22Rv1 (cell line): ENCODE results near the gene MYRIP.

Experiments used
- CTCF ChIP-seq: fragments of 450-650 bp; IDR thresholded peaks from 2 replicates; pipeline ENCODE4 v1.5.1; 2017; ENCODE audit warnings: mild to moderate bottlenecking
- ZFX ChIP-seq: fragments of 450-650 bp; IDR thresholded peaks from 2 replicates; pipeline ENCODE4 v1.6.1; 2017; ENCODE audit warnings: antibody characterized with exemption, borderline replicate concordance

GRCh38 chr3:39781632-39782031 is 27.8 kb upstream of the MYRIP start:
- TF ChIP-seq CTCF (no peak), ZFX (no peak)
